Endothelial cell (in vitro differentiated cells): ENCODE results near the gene DEDD. TPM values are rescaled to one million over a fixed set of nuclear protein-coding genes. Genes with fewer than 3 reads are reported as not detected.

Experiments used
- DNase-seq: peaks from one replicate; pipeline ENCODE4 v3.0.0; 2021; ENCODE audit warnings: low spot score
- H3K27ac Mint-ChIP-seq: one replicate; pipeline ENCODE4 v1.8.0; 2021; ENCODE audit warnings: mixed read lengths, inconsistent platforms; ENCODE audit not compliant: unreplicated experiment
- H3K27me3 Mint-ChIP-seq: one replicate; pipeline ENCODE4 v1.8.0; 2021; ENCODE audit warnings: mild to moderate bottlenecking, moderate library complexity, mixed read lengths, inconsistent platforms; ENCODE audit not compliant: unreplicated experiment
- H3K36me3 Mint-ChIP-seq: one replicate; pipeline ENCODE4 v1.8.0; 2021; ENCODE audit warnings: mild to moderate bottlenecking, low read depth, mixed read lengths, inconsistent platforms; ENCODE audit not compliant: unreplicated experiment
- H3K4me1 Mint-ChIP-seq: one replicate; pipeline ENCODE4 v1.8.0; 2021; ENCODE audit warnings: mild to moderate bottlenecking, mixed read lengths, inconsistent platforms; ENCODE audit not compliant: unreplicated experiment
- H3K4me3 Mint-ChIP-seq: one replicate; pipeline ENCODE4 v1.8.0; 2021; ENCODE audit warnings: mild to moderate bottlenecking, mixed read lengths, inconsistent platforms; ENCODE audit not compliant: unreplicated experiment
- H3K9me3 Mint-ChIP-seq: one replicate; pipeline ENCODE4 v1.8.0; 2021; ENCODE audit warnings: mixed read lengths, inconsistent platforms; ENCODE audit not compliant: unreplicated experiment
- total RNA-seq: library from RNA; stranded (reverse); fragmentation: NEBNext Ultra II Directional; extraction: Animal tissue kit (Norgen Biotek cat#: 25700); gene quantifications from one replicate; pipeline ENCODE4 v1.2.1, GENCODE V29; 2021; ENCODE audit not compliant: unreplicated experiment
- TF ChIP-seq, protein P1 (sequence below): fragments of 200-600 bp; sonication (generic); IDR thresholded peaks from one replicate; pipeline ENCODE4 v1.5.0; 2021; ENCODE audit warnings: antibody characterized with exemption; ENCODE audit not compliant: unreplicated experiment

The DEDD gene
- total RNA-seq, 1 donor from 2014 or later: 133 TPM

DNA sequence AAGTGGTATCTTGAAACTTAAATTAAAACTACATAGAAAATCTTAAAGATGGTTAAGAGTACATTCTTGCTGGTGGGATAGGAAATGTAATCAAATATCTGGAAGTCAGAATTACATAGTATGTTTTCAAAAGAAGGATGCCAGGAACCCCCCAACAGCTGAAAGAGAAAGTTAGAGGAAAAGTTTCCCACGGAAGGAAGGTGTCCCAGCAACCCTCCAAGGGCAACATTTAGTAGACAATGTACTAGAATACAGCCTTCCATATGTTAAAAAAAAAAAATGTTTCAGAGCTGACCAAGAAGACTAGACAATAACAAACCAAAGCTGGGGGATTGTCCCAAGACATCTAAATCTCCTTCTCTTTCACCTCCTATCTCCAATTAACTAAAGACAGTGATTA, 2.2 kb downstream of the DEDD start:
- DNase-seq: no peak
- peak overlapping the region; percentile 96 for H3K4me3 Mint-ChIP-seq
- peaks cover 36% of the 10 kb centered on the region for H3K36me3 Mint-ChIP-seq
- H3K27me3 Mint-ChIP-seq: peaks cover 7% of the 10 kb centered on the region
- TF ChIP-seq, protein P1, sequence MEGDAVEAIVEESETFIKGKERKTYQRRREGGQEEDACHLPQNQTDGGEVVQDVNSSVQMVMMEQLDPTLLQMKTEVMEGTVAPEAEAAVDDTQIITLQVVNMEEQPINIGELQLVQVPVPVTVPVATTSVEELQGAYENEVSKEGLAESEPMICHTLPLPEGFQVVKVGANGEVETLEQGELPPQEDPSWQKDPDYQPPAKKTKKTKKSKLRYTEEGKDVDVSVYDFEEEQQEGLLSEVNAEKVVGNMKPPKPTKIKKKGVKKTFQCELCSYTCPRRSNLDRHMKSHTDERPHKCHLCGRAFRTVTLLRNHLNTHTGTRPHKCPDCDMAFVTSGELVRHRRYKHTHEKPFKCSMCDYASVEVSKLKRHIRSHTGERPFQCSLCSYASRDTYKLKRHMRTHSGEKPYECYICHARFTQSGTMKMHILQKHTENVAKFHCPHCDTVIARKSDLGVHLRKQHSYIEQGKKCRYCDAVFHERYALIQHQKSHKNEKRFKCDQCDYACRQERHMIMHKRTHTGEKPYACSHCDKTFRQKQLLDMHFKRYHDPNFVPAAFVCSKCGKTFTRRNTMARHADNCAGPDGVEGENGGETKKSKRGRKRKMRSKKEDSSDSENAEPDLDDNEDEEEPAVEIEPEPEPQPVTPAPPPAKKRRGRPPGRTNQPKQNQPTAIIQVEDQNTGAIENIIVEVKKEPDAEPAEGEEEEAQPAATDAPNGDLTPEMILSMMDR: no peak
- peak overlapping the region; percentile 80 for H3K27ac Mint-ChIP-seq
- peaks cover 60% of the 10 kb centered on the region for H3K4me1 Mint-ChIP-seq
- H3K9me3 Mint-ChIP-seq: no peaks in the 10 kb centered on the region

DNA sequence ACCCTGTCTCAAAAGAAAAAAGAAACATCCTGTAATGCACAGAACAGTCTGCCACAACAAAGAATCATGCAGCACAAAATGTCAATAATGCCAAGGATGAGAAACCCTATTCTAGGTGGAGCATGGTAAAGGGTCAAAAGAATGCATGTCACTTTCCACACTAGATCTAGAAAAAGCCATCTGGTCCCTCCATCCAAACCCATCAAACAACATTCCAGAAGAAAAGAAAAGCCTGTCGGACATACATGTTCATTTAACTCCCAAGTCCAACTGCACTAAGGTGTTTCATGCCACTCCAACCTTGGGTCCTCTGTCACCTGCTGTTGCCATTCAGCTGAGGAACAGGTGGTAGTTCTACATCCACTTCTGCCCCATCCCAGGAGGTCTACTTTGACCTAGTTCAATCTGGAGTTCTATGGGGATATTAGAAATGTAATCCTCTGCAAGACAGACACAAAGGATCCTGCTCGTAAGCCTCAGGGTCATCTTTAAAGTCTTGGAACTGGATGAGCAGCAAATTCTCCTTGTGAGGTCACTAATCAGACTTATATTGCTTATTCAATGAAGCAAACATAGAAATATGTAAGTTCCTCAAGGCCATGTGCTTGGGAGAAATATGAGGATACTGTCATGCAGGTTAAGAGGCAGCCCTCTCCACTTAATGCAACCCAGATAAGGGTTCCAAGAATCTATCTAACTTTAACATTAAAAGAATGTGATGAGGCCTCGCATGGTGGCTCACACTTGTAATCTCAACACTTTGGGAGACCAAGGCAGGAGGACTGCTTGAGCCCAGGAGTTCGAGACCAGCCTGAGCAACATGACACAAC, 3.7 kb downstream of the DEDD start:
- Mint-ChIP-seq H3K9me3 (no peaks in the 10 kb centered on the region), H3K36me3 (peaks cover 44% of the 10 kb centered on the region), H3K4me1 (peaks cover 57% of the 10 kb centered on the region), H3K27ac (peak overlapping the region; percentile 54), H3K27me3 (peaks cover 7% of the 10 kb centered on the region), H3K4me3 (peak overlapping the region; percentile 96)
- no peak for DNase-seq
- TF ChIP-seq, protein P1: no peak

DNA sequence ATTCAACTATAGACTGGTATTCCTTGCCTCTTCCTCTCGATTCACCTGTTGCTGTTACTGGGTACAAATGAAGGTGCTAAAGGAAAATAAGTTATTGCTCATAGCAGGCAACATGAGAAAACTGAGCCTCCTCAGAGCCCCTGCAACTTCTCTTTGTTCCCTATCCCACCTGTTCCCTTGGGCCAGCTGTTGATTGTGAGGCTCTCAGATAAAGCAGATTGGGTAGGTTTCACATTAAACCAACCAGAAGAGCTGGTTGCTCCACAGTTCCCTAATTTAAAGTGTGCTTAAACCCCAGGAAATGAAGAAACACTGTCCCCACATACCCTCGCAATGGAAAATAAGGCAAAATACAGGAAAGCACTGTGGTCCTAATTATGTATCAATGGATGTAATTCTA, 4.8 kb downstream of the DEDD start:
- DNase-seq: no peak
- peak overlapping the region; percentile 10 for H3K27ac Mint-ChIP-seq
- TF ChIP-seq, protein P1: no peak
- H3K4me1 Mint-ChIP-seq: peaks cover 61% of the 10 kb centered on the region
- H3K36me3 Mint-ChIP-seq: peaks cover 48% of the 10 kb centered on the region
- peak overlapping the region; percentile 83 for H3K4me3 Mint-ChIP-seq
- peaks cover 12% of the 10 kb centered on the region for H3K27me3 Mint-ChIP-seq
- no peaks in the 10 kb centered on the region for H3K9me3 Mint-ChIP-seq

DNA sequence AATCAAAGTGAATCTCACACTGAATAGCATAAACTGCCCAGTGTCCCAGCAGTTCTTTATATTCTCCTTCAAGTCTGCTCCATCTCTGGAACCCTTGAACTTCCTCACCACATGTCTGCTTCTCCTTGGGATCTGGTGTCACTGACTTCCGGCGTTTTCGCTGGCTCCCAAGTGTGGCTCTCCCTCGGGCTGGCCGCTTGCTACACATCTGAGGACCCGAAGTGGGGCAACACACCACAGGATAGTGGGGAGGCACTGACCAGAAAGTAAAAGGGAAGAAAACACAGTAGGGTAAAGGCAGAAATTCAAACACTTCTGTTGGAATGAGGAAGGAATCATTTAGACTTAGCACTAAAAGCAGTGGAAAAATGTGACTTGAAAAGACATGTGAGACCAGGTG, 9.5 kb downstream of the DEDD start:
- DNase-seq: no peak
- Mint-ChIP-seq H3K4me3 (peak overlapping the region; percentile 79), H3K27ac (no peak overlapping the region), H3K9me3 (no peaks in the 10 kb centered on the region), H3K27me3 (peaks cover 7% of the 10 kb centered on the region), H3K36me3 (peaks cover 59% of the 10 kb centered on the region), H3K4me1 (peaks cover 63% of the 10 kb centered on the region)
- TF ChIP-seq, protein P1: no peak

DNA sequence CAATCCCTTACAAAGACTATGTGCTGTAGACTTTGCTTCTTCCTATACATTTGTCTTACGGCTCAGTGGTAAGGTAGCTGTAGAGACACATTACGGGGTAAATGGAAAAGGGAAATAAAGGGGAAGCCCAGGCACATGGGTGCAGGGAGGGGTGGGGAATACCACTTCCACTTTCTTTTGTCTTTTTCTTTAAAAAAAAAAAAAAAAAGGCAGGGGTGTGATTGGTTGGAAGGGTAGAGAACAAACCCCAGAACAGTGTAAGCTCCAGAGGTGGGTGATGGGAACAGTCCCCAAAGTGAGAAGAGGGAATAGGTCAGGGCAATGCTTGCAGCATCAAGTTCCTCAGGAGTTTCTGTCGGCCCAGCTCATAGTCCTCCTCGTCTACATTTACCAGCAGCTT, 10.6 kb downstream of the DEDD start:
- H3K36me3 Mint-ChIP-seq: peaks cover 49% of the 10 kb centered on the region

More for the DNA sequence above, 10.6 kb downstream of the DEDD start:
- no peak for DNase-seq
- peaks cover 9% of the 10 kb centered on the region for H3K27me3 Mint-ChIP-seq
- H3K9me3 Mint-ChIP-seq: no peaks in the 10 kb centered on the region
- H3K27ac Mint-ChIP-seq: no peak overlapping the region
- TF ChIP-seq, protein P1: no peak
- no peak overlapping the region for H3K4me3 Mint-ChIP-seq
- peaks cover 52% of the 10 kb centered on the region for H3K4me1 Mint-ChIP-seq
